Gastrocnemius medialis (tissue), 4 donors: ENCODE data around the gene GOLGA1.

Experiments used
- POLR2A ChIP-seq, 2 donors: fragments of 450-650 bp; IDR thresholded peaks; one replicate each; pipeline ENCODE4 v1.6.1; 2017; ENCODE audit warnings: antibody characterized with exemption in 2 of 2, mild to moderate bottlenecking in 2 of 2, moderate library complexity in 2 of 2
- TF ChIP-seq, protein P1 (sequence below), 5 experiments: fragments of 450-650 bp in 3 of 5; fragments of 200-600 bp in 2 of 5; sonication (generic) in 2 of 5; IDR thresholded peaks in 4 of 5; conservative IDR thresholded peaks in 1 of 5; 1 replicate in 4 of 5; 2 replicates in 1 of 5; pipeline ENCODE4 v1.5.1; 2016 to 2019; ENCODE audit warnings: antibody characterized with exemption in 5 of 5, mild to moderate bottlenecking in 3 of 5, moderate library complexity in 3 of 5

DNA sequence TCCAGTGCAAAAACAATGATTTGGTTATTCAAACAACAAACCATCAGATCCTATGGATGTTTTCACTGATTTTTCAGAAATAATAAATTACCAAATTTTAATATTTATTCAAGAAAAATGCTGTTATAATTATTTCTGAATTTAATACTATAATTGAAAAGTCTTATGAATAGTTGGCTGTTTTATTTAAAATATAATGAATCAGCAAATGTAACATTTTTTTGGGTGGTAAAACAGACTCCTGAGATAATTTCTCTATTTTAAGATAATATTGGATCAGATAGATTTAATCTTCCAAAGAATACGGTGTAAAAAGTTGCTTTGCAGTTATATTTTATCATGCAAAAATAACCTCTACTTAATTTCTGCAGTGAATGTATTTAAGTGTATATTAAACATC, 5.3 kb upstream of the GOLGA1 start:
- TF ChIP-seq, protein P1, sequence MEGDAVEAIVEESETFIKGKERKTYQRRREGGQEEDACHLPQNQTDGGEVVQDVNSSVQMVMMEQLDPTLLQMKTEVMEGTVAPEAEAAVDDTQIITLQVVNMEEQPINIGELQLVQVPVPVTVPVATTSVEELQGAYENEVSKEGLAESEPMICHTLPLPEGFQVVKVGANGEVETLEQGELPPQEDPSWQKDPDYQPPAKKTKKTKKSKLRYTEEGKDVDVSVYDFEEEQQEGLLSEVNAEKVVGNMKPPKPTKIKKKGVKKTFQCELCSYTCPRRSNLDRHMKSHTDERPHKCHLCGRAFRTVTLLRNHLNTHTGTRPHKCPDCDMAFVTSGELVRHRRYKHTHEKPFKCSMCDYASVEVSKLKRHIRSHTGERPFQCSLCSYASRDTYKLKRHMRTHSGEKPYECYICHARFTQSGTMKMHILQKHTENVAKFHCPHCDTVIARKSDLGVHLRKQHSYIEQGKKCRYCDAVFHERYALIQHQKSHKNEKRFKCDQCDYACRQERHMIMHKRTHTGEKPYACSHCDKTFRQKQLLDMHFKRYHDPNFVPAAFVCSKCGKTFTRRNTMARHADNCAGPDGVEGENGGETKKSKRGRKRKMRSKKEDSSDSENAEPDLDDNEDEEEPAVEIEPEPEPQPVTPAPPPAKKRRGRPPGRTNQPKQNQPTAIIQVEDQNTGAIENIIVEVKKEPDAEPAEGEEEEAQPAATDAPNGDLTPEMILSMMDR (IDR thresholded peaks at IDR 0.05 in 4 of 5, conservative IDR thresholded peaks at IDR 0.05 in 1 of 5): no peak
- TF ChIP-seq POLR2A (IDR thresholded peaks at IDR 0.05): no peak
